PC-9 (cell line): ENCODE results near the gene TFE3. TPM values are rescaled to one million over a fixed set of nuclear protein-coding genes. Genes with fewer than 3 reads are reported as not detected.

Experiments used
- BruUV-seq: library from RNA; stranded (reverse); fragments of 400-500 nt; replicated peaks from 2 replicates; lab custom pipeline; 2021; lab: Mats Ljungman, UMichigan
- CTCF ChIA-PET: fragments of 300-600 bp; sonication (Branson Sonifier 250); formaldehyde crosslinking; loops from one replicate; lab custom pipeline; 2022; ENCODE audit warnings: antibody characterized with exemption; lab: Charles Lee
- POLR2A ChIA-PET: fragments of 300-600 bp; sonication (Branson Sonifier 250); formaldehyde crosslinking; loops from one replicate; lab custom pipeline; 2022; ENCODE audit warnings: antibody characterized with exemption; ENCODE audit not compliant: unreplicated experiment; lab: Charles Lee
- DNase-seq, 2 experiments: peaks; one replicate each; pipeline versions ENCODE4 v3.0.0 to v3.0.0-alpha.2; 2015 to 2022; ENCODE audit warnings: mixed read lengths in 1 of 2
- H2AFZ ChIP-seq: fragments of 200-600 bp; sonication (generic); 2 replicates; pipeline ENCODE4 v1.8.1; 2017; ENCODE audit warnings: antibody characterized with exemption
- H3F3A ChIP-seq: fragments of 200-600 bp; sonication (generic); 2 replicates; pipeline ENCODE4 v1.8.1; 2017; ENCODE audit warnings: antibody characterized with exemption, mild to moderate bottlenecking, low read depth; ENCODE audit not compliant: insufficient read depth
- H3K27ac ChIP-seq: fragments of 200-600 bp; sonication (generic); 2 replicates; pipeline ENCODE4 v1.6.1; 2016; ENCODE audit warnings: mixed run types
- H3K27me3 ChIP-seq: fragments of 200-600 bp; sonication (generic); 2 replicates; pipeline ENCODE4 v1.6.1; 2016; ENCODE audit warnings: low read depth, mixed run types; ENCODE audit not compliant: insufficient read depth
- H3K36me3 ChIP-seq: fragments of 200-600 bp; sonication (generic); 2 replicates; pipeline ENCODE4 v1.6.1; 2016; ENCODE audit warnings: low read depth, mixed run types
- H3K4me1 ChIP-seq: fragments of 200-600 bp; sonication (generic); replicated peaks from 2 replicates; pipeline ENCODE4 v1.6.1; 2016; ENCODE audit warnings: mixed run types; ENCODE audit not compliant: insufficient read depth
- H3K4me2 ChIP-seq: fragments of 200-600 bp; sonication (generic); 2 replicates; pipeline ENCODE4 v1.6.1; 2017; ENCODE audit warnings: mixed run types
- H3K4me3 ChIP-seq: fragments of 200-600 bp; sonication (generic); 2 replicates; pipeline ENCODE4 v1.6.1; 2016; ENCODE audit warnings: mixed run types
- H3K79me2 ChIP-seq: fragments of 200-600 bp; sonication (generic); 2 replicates; pipeline ENCODE4 v1.6.1; 2017; ENCODE audit warnings: low read depth, mixed run types
- H3K9me2 ChIP-seq: fragments of 200-600 bp; sonication (generic); 2 replicates; pipeline ENCODE4 v1.8.1; 2017; ENCODE audit warnings: mild to moderate bottlenecking; ENCODE audit not compliant: insufficient read depth
- H3K9me3 ChIP-seq: fragments of 200-600 bp; sonication (generic); 2 replicates; pipeline ENCODE4 v1.8.1; 2016; ENCODE audit warnings: low read depth; ENCODE audit not compliant: insufficient read depth
- H4K20me1 ChIP-seq: fragments of 200-600 bp; sonication (generic); 2 replicates; pipeline ENCODE4 v1.8.1; 2017; ENCODE audit not compliant: insufficient read depth
- CTCF ChIP-seq: fragments of 200-600 bp; sonication (generic); conservative IDR thresholded peaks from 2 replicates; pipeline ENCODE4 v1.6.1; 2017; ENCODE audit warnings: mixed run types, antibody characterized with exemption, mild to moderate bottlenecking, moderate library complexity
- EZH2 ChIP-seq: fragments of 200-600 bp; sonication (generic); IDR thresholded peaks from 2 replicates; pipeline ENCODE4 v1.8.0; 2017; ENCODE audit warnings: antibody characterized with exemption, low read depth
- intact Hi-C: fragments of 100-400 bp; cut with micrococcal nuclease; formaldehyde crosslinking; loops from one replicate; pipeline ENCODE4 v1.10.0; 2022; ENCODE audit not compliant: unreplicated experiment
- total RNA-seq: library from RNA; stranded (reverse); gene quantifications from 2 replicates; pipeline ENCODE4 v1.2.3, GENCODE V29; 2021

Gene TFE3
- total RNA-seq, 1 experiment from 2014 or later = 33.7 TPM

GRCh38 chrX:49000636-49001035 lies 42.5 kb downstream of the TFE3 start:
- H3F3A ChIP-seq = no peaks in the 10 kb centered on the region
- no peak overlapping the region for H2AFZ ChIP-seq
- H3K9me2 ChIP-seq = no peaks in the 10 kb centered on the region
- no peaks in the 10 kb centered on the region for H3K36me3 ChIP-seq
- no peak overlapping the region for H3K4me2 ChIP-seq
- no TSS peak for BruUV-seq
- POLR2A ChIA-PET = no interaction called here
- CTCF ChIA-PET = no interaction called here
- H3K79me2 ChIP-seq = 0 out of 2 replicates have a peak, but pooled peaks cover 6% of the 10 kb centered on the region
- no peaks in the 10 kb centered on the region for H4K20me1 ChIP-seq
- intact Hi-C loops = loop anchor here (5.0 kb wide), 1 partner anchor 42 kb away; the partner anchor contains the start of gene TFE3
- H3K9me3 ChIP-seq = no peaks in the 10 kb centered on the region
- no peak overlapping the region for H3K27ac ChIP-seq
- TF ChIP-seq CTCF (no peak), EZH2 (no peak)
- no peak overlapping the region for H3K4me3 ChIP-seq
- H3K27me3 ChIP-seq = no peaks in the 10 kb centered on the region
- H3K4me1 ChIP-seq = no peaks in the 10 kb centered on the region
- DNase-seq = no peak

DNA sequence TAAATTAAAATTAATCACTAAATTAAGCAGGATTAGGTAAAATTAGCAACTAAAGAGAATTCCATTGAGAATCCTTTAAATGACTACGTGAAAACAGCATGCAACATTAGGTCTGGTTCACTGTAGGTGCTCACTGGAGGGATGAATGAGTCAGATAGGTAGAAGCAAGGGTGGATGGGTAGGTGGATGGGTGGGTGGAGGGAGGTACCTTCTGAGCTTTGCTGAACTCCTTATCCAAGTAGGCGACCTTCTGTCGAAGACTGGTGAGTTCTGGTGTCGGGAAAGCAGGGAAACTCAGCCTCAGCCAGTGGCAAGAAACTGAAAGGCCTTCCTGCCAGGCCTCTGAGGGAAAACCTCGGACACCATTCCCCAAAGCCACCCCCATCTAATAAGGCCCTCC lies 44.1 kb downstream of the TFE3 start:
- Histone ChIP-seq H3K27ac (no peak overlapping the region), H3K36me3 (no peaks in the 10 kb centered on the region), H3K4me1 (no peaks in the 10 kb centered on the region), H3F3A (no peaks in the 10 kb centered on the region), H3K9me3 (no peaks in the 10 kb centered on the region), H3K4me2 (no peak overlapping the region), H3K9me2 (no peaks in the 10 kb centered on the region), H2AFZ (no peak overlapping the region), H3K27me3 (no peaks in the 10 kb centered on the region), H3K79me2 (0 out of 2 replicates have a peak, but pooled peaks cover 6% of the 10 kb centered on the region), H4K20me1 (no peaks in the 10 kb centered on the region), H3K4me3 (no peak overlapping the region)
- CTCF ChIA-PET = no interaction called here
- no TSS peak for BruUV-seq
- POLR2A ChIA-PET = no interaction called here
- intact Hi-C loops = no loop called here
- TF ChIP-seq EZH2 (no peak), CTCF (no peak)
- no peak for DNase-seq

GRCh38 chrX:48998391-48998790 lies 44.8 kb downstream of the TFE3 start:
- no peaks in the 10 kb centered on the region for H3K27me3 ChIP-seq
- H3K9me3 ChIP-seq = no peaks in the 10 kb centered on the region
- H3K79me2 ChIP-seq = 0 out of 2 replicates have a peak, but pooled peaks cover 6% of the 10 kb centered on the region
- H3F3A ChIP-seq = no peaks in the 10 kb centered on the region
- H4K20me1 ChIP-seq = no peaks in the 10 kb centered on the region
- no peak for TF ChIP-seq CTCF
- TF ChIP-seq EZH2 = no peak
- intact Hi-C loops = no loop called here
- H3K27ac ChIP-seq = no peak overlapping the region
- no peak overlapping the region for H2AFZ ChIP-seq
- BruUV-seq = no TSS peak
- no peak overlapping the region for H3K4me2 ChIP-seq
- no peaks in the 10 kb centered on the region for H3K4me1 ChIP-seq
- H3K9me2 ChIP-seq = no peaks in the 10 kb centered on the region
- CTCF ChIA-PET = interaction anchor here (0.6 kb wide), 1 partner anchor 451 kb away, joined by 3 read pairs; no protein-coding TSS in a partner anchor
- no peak overlapping the region for H3K4me3 ChIP-seq
- H3K36me3 ChIP-seq = no peaks in the 10 kb centered on the region
- POLR2A ChIA-PET = no interaction called here
- DNase-seq = no peak
